ENCODE measurements around the gene TMEM131.

Gene TMEM131

GRCh38 chr2:97738179-97739019 is 257.3 kb downstream of the TMEM131 start:
- DNase-seq (ENCODE audit: insufficient read length, low spot score) (no peak), FAIRE-seq (no peak)
- TF ChIP-seq, protein P1, sequence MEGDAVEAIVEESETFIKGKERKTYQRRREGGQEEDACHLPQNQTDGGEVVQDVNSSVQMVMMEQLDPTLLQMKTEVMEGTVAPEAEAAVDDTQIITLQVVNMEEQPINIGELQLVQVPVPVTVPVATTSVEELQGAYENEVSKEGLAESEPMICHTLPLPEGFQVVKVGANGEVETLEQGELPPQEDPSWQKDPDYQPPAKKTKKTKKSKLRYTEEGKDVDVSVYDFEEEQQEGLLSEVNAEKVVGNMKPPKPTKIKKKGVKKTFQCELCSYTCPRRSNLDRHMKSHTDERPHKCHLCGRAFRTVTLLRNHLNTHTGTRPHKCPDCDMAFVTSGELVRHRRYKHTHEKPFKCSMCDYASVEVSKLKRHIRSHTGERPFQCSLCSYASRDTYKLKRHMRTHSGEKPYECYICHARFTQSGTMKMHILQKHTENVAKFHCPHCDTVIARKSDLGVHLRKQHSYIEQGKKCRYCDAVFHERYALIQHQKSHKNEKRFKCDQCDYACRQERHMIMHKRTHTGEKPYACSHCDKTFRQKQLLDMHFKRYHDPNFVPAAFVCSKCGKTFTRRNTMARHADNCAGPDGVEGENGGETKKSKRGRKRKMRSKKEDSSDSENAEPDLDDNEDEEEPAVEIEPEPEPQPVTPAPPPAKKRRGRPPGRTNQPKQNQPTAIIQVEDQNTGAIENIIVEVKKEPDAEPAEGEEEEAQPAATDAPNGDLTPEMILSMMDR (IDR thresholded peaks at IDR 0.05; ENCODE audit: insufficient read depth, missing control alignments) = no peak

DNA sequence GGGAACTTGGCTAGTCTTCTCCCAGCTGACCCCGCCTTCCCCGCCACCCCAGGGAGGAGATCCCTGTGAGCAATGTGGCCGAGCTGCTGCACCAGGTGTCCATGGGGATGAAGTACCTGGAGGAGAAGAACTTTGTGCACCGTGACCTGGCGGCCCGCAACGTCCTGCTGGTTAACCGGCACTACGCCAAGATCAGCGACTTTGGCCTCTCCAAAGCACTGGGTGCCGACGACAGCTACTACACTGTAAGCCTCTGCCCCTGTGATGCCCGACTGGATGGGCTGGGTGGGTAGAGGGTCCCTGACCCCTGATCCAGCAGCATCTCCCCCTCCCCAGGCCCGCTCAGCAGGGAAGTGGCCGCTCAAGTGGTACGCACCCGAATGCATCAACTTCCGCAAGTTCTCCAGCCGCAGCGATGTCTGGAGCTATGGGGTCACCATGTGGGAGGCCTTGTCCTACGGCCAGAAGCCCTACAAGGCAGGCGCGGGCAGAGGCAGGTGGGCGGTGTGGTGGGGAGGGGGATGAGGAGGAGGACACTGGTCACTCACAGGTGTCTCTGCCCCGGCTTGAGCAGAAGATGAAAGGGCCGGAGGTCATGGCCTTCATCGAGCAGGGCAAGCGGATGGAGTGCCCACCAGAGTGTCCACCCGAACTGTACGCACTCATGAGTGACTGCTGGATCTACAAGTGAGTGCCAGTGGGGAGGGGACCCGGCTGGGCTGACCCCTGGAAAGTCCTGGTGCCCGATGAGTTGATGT is 258.1 kb downstream of the TMEM131 start:
- DNase-seq (ENCODE audit: insufficient read length, low spot score) (no peak), FAIRE-seq (no peak)
- TF ChIP-seq, protein P1 (IDR thresholded peaks at IDR 0.05; ENCODE audit: insufficient read depth, missing control alignments) = no peak

DNA sequence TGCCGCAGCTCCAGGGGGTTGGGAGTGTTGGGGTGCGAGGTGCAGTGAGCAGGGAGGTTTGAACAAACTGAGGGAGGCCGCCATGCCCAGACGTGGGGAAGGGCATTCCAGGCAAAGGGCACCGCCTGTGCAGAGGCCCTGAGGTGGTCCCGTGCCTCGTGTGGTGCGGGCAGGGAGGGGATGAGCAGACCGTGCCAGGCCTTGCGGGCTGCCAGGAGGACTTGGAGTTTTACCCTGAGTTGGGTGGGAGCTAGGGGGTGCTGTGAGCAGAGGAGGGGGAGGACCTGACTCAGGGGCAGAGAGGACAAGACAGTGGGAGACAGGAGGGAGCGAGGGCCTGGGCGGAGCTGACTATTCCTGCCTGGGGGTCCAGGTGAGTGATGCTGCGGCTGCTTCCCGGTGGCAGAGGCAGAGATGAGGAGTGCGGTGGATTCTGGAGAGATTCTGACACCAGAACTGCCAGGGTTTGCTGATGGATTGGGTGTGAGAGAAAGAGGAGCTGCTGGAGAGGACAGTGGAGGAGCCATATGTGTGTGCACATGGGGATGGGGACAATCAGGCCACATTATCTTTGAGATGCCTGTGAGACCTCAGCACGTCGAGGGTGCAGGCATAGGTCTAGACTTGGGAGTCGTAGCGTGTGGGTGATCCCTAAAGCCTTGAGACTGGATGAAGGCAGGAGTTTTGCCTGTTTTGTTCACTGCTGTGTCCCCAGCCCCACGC is 259.0 kb downstream of the TMEM131 start:
- TF ChIP-seq, protein P1 (IDR thresholded peaks at IDR 0.05; ENCODE audit: insufficient read depth, missing control alignments) = no peak
- DNase-seq (ENCODE audit: insufficient read length, low spot score) = no peak
- FAIRE-seq = no peak

- DNase-seq (ENCODE audit: insufficient read length, low spot score) (no peak), FAIRE-seq (no peak)
- TF ChIP-seq, protein P1 (IDR thresholded peaks at IDR 0.05; ENCODE audit: insufficient read depth, missing control alignments) = no peak
Measured at GRCh38 chr2:97736185-97736584, 259.6 kb downstream of the TMEM131 start.

- TF ChIP-seq, protein P1 (IDR thresholded peaks at IDR 0.05; ENCODE audit: insufficient read depth, missing control alignments) = no peak
- FAIRE-seq = no peak
- no peak for DNase-seq (ENCODE audit: insufficient read length, low spot score)
Measured at GRCh38 chr2:97735161-97735561, 260.6 kb downstream of the TMEM131 start.

DNA sequence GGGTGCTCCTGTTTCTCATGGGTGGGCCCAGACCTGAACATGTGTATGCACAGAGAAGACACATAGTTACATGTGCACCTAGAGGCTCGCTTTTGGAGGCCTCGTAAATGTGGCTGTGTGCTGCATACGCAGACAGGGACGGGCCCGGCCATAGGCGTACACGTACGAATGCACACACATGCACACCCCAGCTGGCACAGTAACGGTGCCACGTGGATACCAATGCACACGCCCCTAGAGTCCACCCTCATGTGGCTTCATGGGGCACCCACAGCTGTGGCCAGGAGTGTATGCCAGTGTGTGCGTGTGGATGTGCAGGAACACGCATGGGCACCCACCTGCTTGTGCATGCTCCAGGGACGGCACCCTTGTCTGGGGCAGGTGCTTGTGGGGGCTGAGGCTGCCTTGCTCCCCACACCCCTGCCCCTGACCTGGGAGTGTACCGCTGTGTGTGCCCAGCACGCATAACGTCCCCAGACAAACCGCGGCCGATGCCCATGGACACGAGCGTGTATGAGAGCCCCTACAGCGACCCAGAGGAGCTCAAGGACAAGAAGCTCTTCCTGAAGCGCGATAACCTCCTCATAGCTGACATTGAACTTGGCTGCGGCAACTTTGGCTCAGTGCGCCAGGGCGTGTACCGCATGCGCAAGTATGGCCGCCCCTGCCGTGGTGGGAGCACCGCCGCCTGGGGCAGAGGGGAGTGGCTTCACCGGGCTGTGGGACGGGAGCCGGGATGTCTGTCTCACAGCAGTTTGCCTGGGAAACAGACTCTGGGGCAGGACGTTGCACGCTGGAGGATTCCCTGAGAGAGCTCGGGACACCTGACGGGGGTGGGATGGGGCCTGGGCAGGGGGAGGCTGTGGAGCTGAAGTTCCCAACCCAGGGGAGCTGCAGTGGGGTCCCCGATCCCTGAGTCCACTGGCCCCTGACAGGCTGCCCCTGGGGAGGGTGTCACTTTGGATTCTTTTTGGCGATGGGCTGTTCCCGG is 261.4 kb downstream of the TMEM131 start:
- TF ChIP-seq, protein P1 (IDR thresholded peaks at IDR 0.05; ENCODE audit: insufficient read depth, missing control alignments) = no peak
- no peak for DNase-seq (ENCODE audit: insufficient read length, low spot score)
- no peak for FAIRE-seq

Data from D721Med (cell line).